HEK293 (cell line): Measurements from ENCODE around the gene FHIT.
"Not testable (repeated sequence)": the region's sequence is repeated elsewhere in the genome, so short reads cannot be mapped to it uniquely, and the experiment has no call there.

ENCODE experiments used
- CTCF ChIA-PET: fragments of 350-600 bp; formaldehyde crosslinking; extraction: SDS; loops from one replicate; lab custom pipeline; 2021; ENCODE audit warnings: antibody characterized with exemption; lab: Yijun Ruan, JAX
- POLR2A ChIA-PET: fragments of 300-600 bp; formaldehyde crosslinking; extraction: SDS; loops from one replicate; lab custom pipeline; 2020; ENCODE audit warnings: antibody characterized with exemption, inconsistent platforms; lab: Yijun Ruan, JAX
- H3K27ac ChIP-seq: fragments of 200-500 bp; sonication (Bioruptor generic); 2 replicates; pipeline ENCODE4 v1.5.1; 2014; ENCODE audit warnings: low read depth, low read length, control low read depth, inconsistent platforms; ENCODE audit errors: extremely low read depth
- H3K36me3 ChIP-seq, 2 experiments: fragments of 200-500 bp in 1 of 2; sonication (Bioruptor generic) in 1 of 2; 1 replicate in 1 of 2; 2 replicates in 1 of 2; pipeline ENCODE4 v1.5.1; 2014 to 2017; ENCODE audit warnings: inconsistent platforms in 2 of 2, low read length in 2 of 2; ENCODE audit not compliant: control insufficient read depth in 2 of 2, insufficient read depth in 1 of 2
- H3K4me1 ChIP-seq: fragments of 200-500 bp; sonication (Bioruptor generic); 2 replicates; pipeline ENCODE4 v1.5.1; 2014; ENCODE audit warnings: mild to moderate bottlenecking, low read length, inconsistent platforms; ENCODE audit not compliant: control insufficient read depth, insufficient read depth
- H3K4me3 ChIP-seq: 2 replicates; pipeline ENCODE4 v1.5.1; 2011; ENCODE audit warnings: low read depth, mild to moderate bottlenecking, control low read depth, low read length, moderate library complexity
- H3K9me3 ChIP-seq: fragments of 200-500 bp; sonication (Bioruptor generic); 2 replicates; pipeline ENCODE4 v1.5.1; 2014; ENCODE audit warnings: low read depth, low read length, inconsistent platforms; ENCODE audit not compliant: control insufficient read depth, insufficient read depth
- EGR2 ChIP-seq: fragments of 450-650 bp; formaldehyde crosslinking; IDR thresholded peaks from 2 replicates; pipeline ENCODE4 v1.5.1; 2016; ENCODE audit warnings: low read depth, missing biosample characterization, missing genetic modification characterization
- FEZF1 ChIP-seq: fragments of 450-650 bp; formaldehyde crosslinking; IDR thresholded peaks from 2 replicates; pipeline ENCODE4 v1.5.1; 2016; ENCODE audit warnings: missing biosample characterization, missing genetic modification characterization
- GLI4 ChIP-seq: fragments of 450-650 bp; formaldehyde crosslinking; IDR thresholded peaks from 2 replicates; pipeline ENCODE4 v1.5.1; 2016; ENCODE audit warnings: missing biosample characterization, missing genetic modification characterization
- GLIS1 ChIP-seq: fragments of 450-650 bp; formaldehyde crosslinking; IDR thresholded peaks from 2 replicates; pipeline ENCODE4 v1.5.1; 2016; ENCODE audit warnings: missing biosample characterization, missing genetic modification characterization
- KLF1 ChIP-seq: fragments of 450-650 bp; formaldehyde crosslinking; IDR thresholded peaks from 2 replicates; pipeline ENCODE4 v1.5.1; 2016; ENCODE audit warnings: missing biosample characterization, missing genetic modification characterization
- OSR2 ChIP-seq: fragments of 450-650 bp; formaldehyde crosslinking; IDR thresholded peaks from 2 replicates; pipeline ENCODE4 v1.5.1; 2016; ENCODE audit warnings: missing biosample characterization, missing genetic modification characterization
- TCF7L2 ChIP-seq: IDR thresholded peaks from 2 replicates; pipeline ENCODE4 v1.6.1; 2011; ENCODE audit warnings: low read depth, mild to moderate bottlenecking, inconsistent platforms, low read length, moderate library complexity, borderline replicate concordance
- ZBTB11 ChIP-seq: fragments of 450-650 bp; formaldehyde crosslinking; conservative IDR thresholded peaks from 2 replicates; pipeline ENCODE4 v1.5.1; 2016; ENCODE audit warnings: low read depth, missing biosample characterization, missing genetic modification characterization
- ZBTB8A ChIP-seq: fragments of 450-650 bp; formaldehyde crosslinking; IDR thresholded peaks from 2 replicates; pipeline ENCODE4 v1.5.1; 2016; ENCODE audit warnings: missing biosample characterization, missing genetic modification characterization
- ZFP69B ChIP-seq: fragments of 450-650 bp; formaldehyde crosslinking; IDR thresholded peaks from 2 replicates; pipeline ENCODE4 v1.5.1; 2016; ENCODE audit warnings: missing biosample characterization, missing genetic modification characterization
- ZNF114 ChIP-seq: fragments of 450-650 bp; formaldehyde crosslinking; IDR thresholded peaks from 2 replicates; pipeline ENCODE4 v1.5.0; 2017; ENCODE audit warnings: missing biosample characterization, missing genetic modification characterization
- ZNF138 ChIP-seq: fragments of 450-650 bp; formaldehyde crosslinking; IDR thresholded peaks from 2 replicates; pipeline ENCODE4 v1.5.1; 2016; ENCODE audit warnings: missing biosample characterization, missing genetic modification characterization, borderline replicate concordance
- ZNF146 ChIP-seq: fragments of 450-650 bp; formaldehyde crosslinking; IDR thresholded peaks from 2 replicates; pipeline ENCODE4 v1.5.1; 2016; ENCODE audit warnings: missing biosample characterization, missing genetic modification characterization
- ZNF16 ChIP-seq: fragments of 450-650 bp; formaldehyde crosslinking; IDR thresholded peaks from 2 replicates; pipeline ENCODE4 v1.5.1; 2016; ENCODE audit warnings: low read depth, missing biosample characterization, missing genetic modification characterization
- ZNF174 ChIP-seq: fragments of 450-650 bp; formaldehyde crosslinking; IDR thresholded peaks from 2 replicates; pipeline ENCODE4 v1.5.0; 2017; ENCODE audit warnings: missing biosample characterization, mild to moderate bottlenecking, missing genetic modification characterization
- ZNF184 ChIP-seq: fragments of 450-650 bp; IDR thresholded peaks from 2 replicates; pipeline ENCODE4 v1.5.1; 2018; ENCODE audit warnings: missing biosample characterization, mild to moderate bottlenecking, missing genetic modification characterization
- ZNF223 ChIP-seq: fragments of 450-650 bp; formaldehyde crosslinking; IDR thresholded peaks from 2 replicates; pipeline ENCODE4 v1.5.1; 2016; ENCODE audit warnings: missing biosample characterization, missing genetic modification characterization
- ZNF239 ChIP-seq: fragments of 450-650 bp; formaldehyde crosslinking; IDR thresholded peaks from 2 replicates; pipeline ENCODE4 v1.5.1; 2016; ENCODE audit warnings: missing biosample characterization, missing genetic modification characterization
- ZNF423 ChIP-seq: fragments of 450-650 bp; formaldehyde crosslinking; IDR thresholded peaks from 2 replicates; pipeline ENCODE4 v1.5.1; 2016; ENCODE audit warnings: missing biosample characterization, missing genetic modification characterization
- ZNF514 ChIP-seq: fragments of 450-650 bp; formaldehyde crosslinking; IDR thresholded peaks from 2 replicates; pipeline ENCODE4 v1.5.1; 2016; ENCODE audit warnings: missing biosample characterization, missing genetic modification characterization
- ZNF555 ChIP-seq: fragments of 450-650 bp; formaldehyde crosslinking; conservative IDR thresholded peaks from 2 replicates; pipeline ENCODE4 v1.5.1; 2017; ENCODE audit warnings: missing biosample characterization, mild to moderate bottlenecking, missing genetic modification characterization, inconsistent platforms
- ZNF560 ChIP-seq: fragments of 450-650 bp; formaldehyde crosslinking; IDR thresholded peaks from 2 replicates; pipeline ENCODE4 v1.5.1; 2017; ENCODE audit warnings: missing biosample characterization, missing genetic modification characterization, borderline replicate concordance
- ZNF624 ChIP-seq: fragments of 450-650 bp; formaldehyde crosslinking; IDR thresholded peaks from 2 replicates; pipeline ENCODE4 v1.5.1; 2017; ENCODE audit warnings: missing biosample characterization, missing genetic modification characterization
- ZNF677 ChIP-seq: fragments of 450-650 bp; IDR thresholded peaks from 2 replicates; pipeline ENCODE4 v1.5.0; 2018; ENCODE audit warnings: missing biosample characterization, mild to moderate bottlenecking, missing genetic modification characterization, moderate library complexity
- ZNF843 ChIP-seq: fragments of 450-650 bp; formaldehyde crosslinking; IDR thresholded peaks from 2 replicates; pipeline ENCODE4 v1.5.1; 2016; ENCODE audit warnings: missing biosample characterization, missing genetic modification characterization
- TF ChIP-seq, protein P1 (sequence below): fragments of 450-650 bp; formaldehyde crosslinking; IDR thresholded peaks from 2 replicates; pipeline ENCODE4 v1.5.1; 2016; ENCODE audit warnings: missing biosample characterization, missing genetic modification characterization
- TF ChIP-seq, protein P2 (sequence below): fragments of 450-650 bp; formaldehyde crosslinking; IDR thresholded peaks from 2 replicates; pipeline ENCODE4 v1.5.1; 2017; ENCODE audit warnings: missing biosample characterization, missing genetic modification characterization

Gene FHIT

DNA sequence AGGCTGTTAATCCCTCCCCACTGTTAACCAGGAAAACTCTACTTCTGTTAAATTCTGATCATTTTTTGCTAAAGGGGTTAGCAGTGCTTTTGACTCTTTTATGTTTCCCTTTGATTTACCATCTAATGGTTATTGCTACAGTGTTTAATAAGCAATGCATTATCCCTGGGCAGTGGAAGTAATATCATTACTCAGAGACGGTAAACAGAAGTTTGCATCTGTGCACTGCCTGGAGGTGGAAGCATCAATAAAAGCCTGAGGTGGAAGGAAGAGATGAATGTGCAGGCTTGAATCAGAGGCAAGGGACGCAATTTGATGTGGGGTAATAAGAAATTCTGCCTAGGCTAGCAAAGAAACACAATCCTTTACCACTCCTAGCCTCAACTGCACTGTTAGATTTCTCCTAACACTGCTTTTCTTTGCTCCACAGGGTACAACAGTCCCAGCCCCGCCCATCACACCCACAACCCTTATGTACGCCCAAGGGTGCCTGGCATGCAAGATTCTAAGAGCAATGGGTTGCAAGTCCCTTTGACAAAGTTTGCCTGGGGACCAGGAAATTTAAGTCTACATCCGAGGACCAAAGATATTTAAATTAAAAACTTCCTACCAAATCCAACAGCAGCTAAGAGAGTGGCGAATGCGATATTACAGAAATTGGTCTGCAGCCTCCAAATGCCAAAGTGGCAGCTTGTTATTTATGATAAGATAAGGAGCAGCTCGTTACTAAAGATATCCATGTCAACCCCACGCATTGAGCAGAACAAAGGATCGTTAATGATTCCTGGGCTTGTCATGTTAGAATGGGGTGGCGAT is 261.4 kb downstream of the FHIT start:
- ChIA-PET POLR2A (no interaction called here), CTCF (interaction anchor here (0.5 kb wide), 1 partner anchor 565 kb away, joined by 4 read pairs; no protein-coding TSS in a partner anchor)
- H3K27ac ChIP-seq: no peak overlapping the region
- no peaks in the 10 kb centered on the region for H3K9me3 ChIP-seq
- H3K36me3 ChIP-seq: no peaks in the 10 kb centered on the region
- H3K4me1 ChIP-seq: no peaks in the 10 kb centered on the region
- TF ChIP-seq ZNF223 (tag by site-specific recombination): no peak
- TF ChIP-seq ZNF624: no peak
- no peak for TF ChIP-seq ZNF114 (tag by site-specific recombination)
- TF ChIP-seq ZNF184: no peak
- TF ChIP-seq ZFP69B (tag by site-specific recombination): no peak
- TF ChIP-seq, protein P1, sequence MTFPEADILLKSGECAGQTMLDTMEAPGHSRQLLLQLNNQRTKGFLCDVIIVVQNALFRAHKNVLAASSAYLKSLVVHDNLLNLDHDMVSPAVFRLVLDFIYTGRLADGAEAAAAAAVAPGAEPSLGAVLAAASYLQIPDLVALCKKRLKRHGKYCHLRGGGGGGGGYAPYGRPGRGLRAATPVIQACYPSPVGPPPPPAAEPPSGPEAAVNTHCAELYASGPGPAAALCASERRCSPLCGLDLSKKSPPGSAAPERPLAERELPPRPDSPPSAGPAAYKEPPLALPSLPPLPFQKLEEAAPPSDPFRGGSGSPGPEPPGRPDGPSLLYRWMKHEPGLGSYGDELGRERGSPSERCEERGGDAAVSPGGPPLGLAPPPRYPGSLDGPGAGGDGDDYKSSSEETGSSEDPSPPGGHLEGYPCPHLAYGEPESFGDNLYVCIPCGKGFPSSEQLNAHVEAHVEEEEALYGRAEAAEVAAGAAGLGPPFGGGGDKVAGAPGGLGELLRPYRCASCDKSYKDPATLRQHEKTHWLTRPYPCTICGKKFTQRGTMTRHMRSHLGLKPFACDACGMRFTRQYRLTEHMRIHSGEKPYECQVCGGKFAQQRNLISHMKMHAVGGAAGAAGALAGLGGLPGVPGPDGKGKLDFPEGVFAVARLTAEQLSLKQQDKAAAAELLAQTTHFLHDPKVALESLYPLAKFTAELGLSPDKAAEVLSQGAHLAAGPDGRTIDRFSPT (tag by site-specific recombination): no peak
- TF ChIP-seq TCF7L2: no peak
- TF ChIP-seq EGR2 (tag by site-specific recombination): peak; percentile 35; the same call in 1 of the 2 replicates
- TF ChIP-seq KLF1 (tag by site-specific recombination): no peak
- TF ChIP-seq, protein P2, sequence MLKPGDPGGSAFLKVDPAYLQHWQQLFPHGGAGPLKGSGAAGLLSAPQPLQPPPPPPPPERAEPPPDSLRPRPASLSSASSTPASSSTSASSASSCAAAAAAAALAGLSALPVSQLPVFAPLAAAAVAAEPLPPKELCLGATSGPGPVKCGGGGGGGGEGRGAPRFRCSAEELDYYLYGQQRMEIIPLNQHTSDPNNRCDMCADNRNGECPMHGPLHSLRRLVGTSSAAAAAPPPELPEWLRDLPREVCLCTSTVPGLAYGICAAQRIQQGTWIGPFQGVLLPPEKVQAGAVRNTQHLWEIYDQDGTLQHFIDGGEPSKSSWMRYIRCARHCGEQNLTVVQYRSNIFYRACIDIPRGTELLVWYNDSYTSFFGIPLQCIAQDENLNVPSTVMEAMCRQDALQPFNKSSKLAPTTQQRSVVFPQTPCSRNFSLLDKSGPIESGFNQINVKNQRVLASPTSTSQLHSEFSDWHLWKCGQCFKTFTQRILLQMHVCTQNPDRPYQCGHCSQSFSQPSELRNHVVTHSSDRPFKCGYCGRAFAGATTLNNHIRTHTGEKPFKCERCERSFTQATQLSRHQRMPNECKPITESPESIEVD: 0 out of 2 replicates have a peak, but pooled peaks have one; percentile 9
- TF ChIP-seq ZNF146 (tag by site-specific recombination): no peak
- 0 out of 2 replicates have a peak, but pooled peaks have one; percentile 12 for TF ChIP-seq ZNF423 (tag by site-specific recombination)
- no peak for TF ChIP-seq GLI4
- peak; percentile 78 for TF ChIP-seq GLIS1 (tag by site-specific recombination)
- peak; percentile 76 for TF ChIP-seq FEZF1 (tag by site-specific recombination)
- 0 out of 2 replicates have a peak, but pooled peaks have one; percentile 41 for TF ChIP-seq ZBTB8A
- no peak overlapping the region for H3K4me3 ChIP-seq

DNA sequence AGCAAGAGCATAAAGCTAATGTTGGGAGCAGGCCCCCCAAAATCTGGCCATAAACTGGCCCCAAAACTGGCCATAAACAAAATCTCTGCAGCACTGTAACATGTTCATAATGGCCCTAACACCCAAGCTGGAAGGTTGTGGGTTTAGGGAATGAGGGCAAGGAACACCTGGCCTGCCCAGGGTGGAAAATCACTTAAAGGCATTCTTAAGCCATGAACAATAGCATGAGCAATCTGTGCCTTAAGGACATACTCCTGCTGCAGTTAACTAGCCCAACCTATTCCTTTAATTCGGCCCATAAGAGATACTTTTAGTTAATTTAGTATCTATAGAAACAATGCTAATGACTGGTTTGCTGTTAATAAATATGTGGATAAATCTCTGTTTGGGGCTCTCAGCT is 264.1 kb downstream of the FHIT start:
- H3K36me3 ChIP-seq, H3K4me3 ChIP-seq, CTCF ChIA-PET, H3K9me3 ChIP-seq, H3K4me1 ChIP-seq, POLR2A ChIA-PET, H3K27ac ChIP-seq: not testable (repeated sequence)

DNA sequence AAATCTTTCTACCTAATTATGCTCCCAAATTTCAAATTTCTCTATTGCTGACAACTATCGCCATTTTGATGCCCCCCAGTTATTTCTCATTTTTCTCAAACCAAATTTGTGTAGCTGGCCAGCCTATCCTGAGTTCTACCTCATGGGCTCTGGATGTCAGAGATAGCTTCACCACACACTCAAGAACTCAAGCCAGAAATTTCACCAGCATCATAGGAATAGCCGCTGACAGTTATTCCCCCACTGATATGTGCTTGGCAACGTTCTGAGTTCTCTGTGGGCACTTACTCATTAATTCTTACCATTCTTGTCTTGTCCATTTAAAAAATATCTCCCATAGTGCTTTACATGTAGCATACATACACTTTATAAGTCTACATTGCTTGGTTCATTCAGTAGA is 264.7 kb downstream of the FHIT start:
- H3K36me3 ChIP-seq: no peaks in the 10 kb centered on the region
- H3K4me3 ChIP-seq: no peak overlapping the region
- no peaks in the 10 kb centered on the region for H3K9me3 ChIP-seq
- H3K4me1 ChIP-seq: no peaks in the 10 kb centered on the region
- ChIA-PET POLR2A (no interaction called here), CTCF (no interaction called here)
- H3K27ac ChIP-seq: no peak overlapping the region
- TF ChIP-seq TCF7L2: no peak
- TF ChIP-seq ZNF843 (tag by site-specific recombination): no peak
- no peak for TF ChIP-seq ZNF138
- TF ChIP-seq ZNF555 (tag by site-specific recombination): no peak
- TF ChIP-seq ZNF514 (tag by site-specific recombination): no peak
- TF ChIP-seq ZBTB11 (tag by site-specific recombination): no peak
- TF ChIP-seq ZNF239 (tag by site-specific recombination): no peak
- TF ChIP-seq OSR2 (tag by site-specific recombination): no peak
- no peak for TF ChIP-seq ZNF560 (tag by site-specific recombination)
- no peak for TF ChIP-seq ZNF174 (tag by site-specific recombination)
- TF ChIP-seq ZNF16 (tag by site-specific recombination): no peak
- TF ChIP-seq ZNF677 (tag by site-specific recombination): no peak
